Type B pancreatic cell (in vitro differentiated cells): ENCODE measurements around the gene SHISA5. TPM values are rescaled to one million over a fixed set of nuclear protein-coding genes. Genes with fewer than 3 reads are reported as not detected.
A peak's percentile ranks its signal among the peaks of the same experiment; 100 is the strongest.

ENCODE experiments used
- DNase-seq: peaks from one replicate; pipeline ENCODE4 v3.0.0; 2021; ENCODE audit warnings: mixed read lengths; ENCODE audit not compliant: unreplicated experiment; ENCODE audit errors: extremely low spot score
- H3K27ac Mint-ChIP-seq: 2 replicates; pipeline ENCODE4 v1.8.0; 2021; ENCODE audit warnings: mild to moderate bottlenecking, mixed read lengths
- H3K27me3 Mint-ChIP-seq: 2 replicates; pipeline ENCODE4 v1.8.0; 2021; ENCODE audit warnings: mixed read lengths
- H3K36me3 Mint-ChIP-seq: 2 replicates; pipeline ENCODE4 v1.8.0; 2021; ENCODE audit warnings: mixed read lengths
- H3K4me1 Mint-ChIP-seq: one replicate; pipeline ENCODE4 v1.8.0; 2021; ENCODE audit warnings: mixed read lengths; ENCODE audit not compliant: unreplicated experiment
- H3K4me3 Mint-ChIP-seq: 2 replicates; pipeline ENCODE4 v1.8.0; 2021; ENCODE audit warnings: mild to moderate bottlenecking, mixed read lengths
- H3K9me3 Mint-ChIP-seq: 2 replicates; pipeline ENCODE4 v1.8.0; 2021; ENCODE audit warnings: mixed read lengths
- total RNA-seq: library from RNA; stranded (reverse); gene quantifications from 2 replicates; pipeline ENCODE4 v1.2.1, GENCODE V29; 2021; ENCODE audit warnings: low replicate concordance
- TF ChIP-seq, protein P1 (sequence below): fragments of 200-600 bp; sonication (generic); conservative IDR thresholded peaks from 2 replicates; pipeline ENCODE4 v1.5.0; 2021; ENCODE audit warnings: antibody characterized with exemption, mild to moderate bottlenecking

SHISA5 gene
- total RNA-seq, 1 donor from 2014 or later = 162 TPM

DNA sequence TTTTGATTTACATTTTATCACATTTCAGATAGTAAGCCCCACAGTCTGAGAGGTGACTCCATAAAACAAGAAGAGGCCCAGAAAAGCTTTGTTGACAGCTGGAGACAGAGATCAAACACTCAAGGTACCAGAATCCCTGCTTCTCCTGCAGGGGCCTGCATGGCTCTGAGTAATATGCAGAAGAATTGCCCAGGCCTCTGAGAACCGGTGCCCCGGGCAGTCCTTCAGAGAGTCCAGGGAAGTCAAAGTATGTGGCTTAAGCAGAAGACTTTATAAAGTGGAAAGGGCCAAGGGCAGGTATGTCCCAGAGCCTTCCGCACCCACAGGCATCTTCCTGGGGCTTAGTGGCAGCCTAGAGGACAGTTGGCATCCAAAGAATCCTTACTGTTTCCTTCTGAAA lies 44.6 kb downstream of the SHISA5 start:
- peaks cover 3% of the 10 kb centered on the region for H3K36me3 Mint-ChIP-seq
- no peaks in the 10 kb centered on the region for H3K4me1 Mint-ChIP-seq
- H3K27ac Mint-ChIP-seq = no peak overlapping the region
- no peaks in the 10 kb centered on the region for H3K27me3 Mint-ChIP-seq
- no peak overlapping the region for H3K4me3 Mint-ChIP-seq
- no peak for DNase-seq
- TF ChIP-seq, protein P1, sequence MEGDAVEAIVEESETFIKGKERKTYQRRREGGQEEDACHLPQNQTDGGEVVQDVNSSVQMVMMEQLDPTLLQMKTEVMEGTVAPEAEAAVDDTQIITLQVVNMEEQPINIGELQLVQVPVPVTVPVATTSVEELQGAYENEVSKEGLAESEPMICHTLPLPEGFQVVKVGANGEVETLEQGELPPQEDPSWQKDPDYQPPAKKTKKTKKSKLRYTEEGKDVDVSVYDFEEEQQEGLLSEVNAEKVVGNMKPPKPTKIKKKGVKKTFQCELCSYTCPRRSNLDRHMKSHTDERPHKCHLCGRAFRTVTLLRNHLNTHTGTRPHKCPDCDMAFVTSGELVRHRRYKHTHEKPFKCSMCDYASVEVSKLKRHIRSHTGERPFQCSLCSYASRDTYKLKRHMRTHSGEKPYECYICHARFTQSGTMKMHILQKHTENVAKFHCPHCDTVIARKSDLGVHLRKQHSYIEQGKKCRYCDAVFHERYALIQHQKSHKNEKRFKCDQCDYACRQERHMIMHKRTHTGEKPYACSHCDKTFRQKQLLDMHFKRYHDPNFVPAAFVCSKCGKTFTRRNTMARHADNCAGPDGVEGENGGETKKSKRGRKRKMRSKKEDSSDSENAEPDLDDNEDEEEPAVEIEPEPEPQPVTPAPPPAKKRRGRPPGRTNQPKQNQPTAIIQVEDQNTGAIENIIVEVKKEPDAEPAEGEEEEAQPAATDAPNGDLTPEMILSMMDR = no peak
- no peaks in the 10 kb centered on the region for H3K9me3 Mint-ChIP-seq

GRCh38 chr3:48456456-48456855 lies 47.5 kb downstream of the SHISA5 start:
- DNase-seq = no peak
- TF ChIP-seq, protein P1 = no peak
- no peaks in the 10 kb centered on the region for H3K9me3 Mint-ChIP-seq
- H3K27me3 Mint-ChIP-seq = no peaks in the 10 kb centered on the region
- no peak overlapping the region for H3K4me3 Mint-ChIP-seq
- peaks cover 9% of the 10 kb centered on the region for H3K36me3 Mint-ChIP-seq
- no peaks in the 10 kb centered on the region for H3K4me1 Mint-ChIP-seq
- H3K27ac Mint-ChIP-seq = no peak overlapping the region

DNA sequence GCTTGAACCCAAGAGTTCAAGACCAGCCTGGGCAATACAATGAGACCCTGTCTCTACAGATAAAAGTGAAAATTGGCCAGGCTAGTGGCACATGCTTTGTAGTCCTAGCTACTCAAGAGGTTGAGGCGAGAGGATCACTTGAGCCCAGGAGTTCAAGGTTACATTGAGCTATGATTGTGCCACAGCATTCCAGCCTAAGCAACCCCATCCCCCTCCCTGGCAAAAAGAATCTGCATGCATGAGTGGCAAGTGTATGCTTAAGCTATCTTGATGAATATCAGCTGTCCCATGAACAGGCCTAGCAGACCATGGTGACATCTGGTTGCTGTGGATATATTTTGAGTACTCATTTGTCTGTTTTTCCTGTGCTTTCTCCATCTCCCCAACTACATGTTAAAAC lies 52.7 kb downstream of the SHISA5 start:
- DNase-seq = no peak
- TF ChIP-seq, protein P1 = no peak
- no peaks in the 10 kb centered on the region for H3K9me3 Mint-ChIP-seq
- H3K36me3 Mint-ChIP-seq = peaks cover 9% of the 10 kb centered on the region
- no peak overlapping the region for H3K27ac Mint-ChIP-seq
- H3K4me3 Mint-ChIP-seq = no peak overlapping the region
- peaks cover 16% of the 10 kb centered on the region for H3K4me1 Mint-ChIP-seq
- no peaks in the 10 kb centered on the region for H3K27me3 Mint-ChIP-seq

DNA sequence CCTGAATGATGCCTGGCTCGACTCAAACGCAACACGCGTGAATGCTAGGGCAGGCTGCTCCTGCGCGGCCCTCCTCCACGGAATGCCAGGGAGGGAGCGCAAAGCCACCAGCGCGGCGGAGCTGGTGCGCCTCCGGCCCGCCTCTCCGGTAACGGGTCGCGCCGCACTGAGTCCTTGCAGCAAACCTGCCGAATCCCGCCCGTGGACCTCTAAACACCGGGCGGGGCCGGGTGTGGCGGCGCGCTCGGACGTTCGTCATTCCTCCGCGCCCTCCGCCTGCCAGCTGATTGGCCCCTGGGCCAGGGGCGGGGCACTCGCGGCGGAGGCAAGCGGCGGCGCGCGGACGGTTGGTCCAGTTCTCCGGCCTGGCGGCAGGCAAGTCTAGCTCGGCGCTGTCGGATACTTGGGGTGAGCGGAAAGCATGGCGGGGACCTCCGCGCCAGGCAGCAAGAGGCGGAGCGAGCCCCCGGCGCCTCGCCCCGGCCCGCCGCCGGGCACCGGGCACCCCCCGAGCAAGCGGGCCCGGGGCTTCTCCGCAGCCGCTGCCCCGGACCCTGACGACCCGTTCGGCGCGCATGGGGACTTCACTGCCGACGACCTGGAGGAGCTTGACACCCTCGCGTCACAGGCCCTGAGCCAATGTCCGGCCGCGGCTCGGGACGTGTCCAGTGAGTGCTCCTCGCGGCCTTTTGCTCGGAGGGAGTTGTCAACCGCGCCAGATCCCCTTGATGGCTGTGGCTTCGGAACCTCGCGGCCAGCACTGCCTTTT lies 57.4 kb downstream of the SHISA5 start, which contains the start of gene ATRIP:
TSS of gene ATRIP (plus strand) at position 313 of the 769 bp plus-strand sequence. CDS start at position 422, 109 bp downstream.
- peaks cover 25% of the 10 kb centered on the region for H3K4me1 Mint-ChIP-seq

GRCh38 chr3:48446043-48446424 lies 57.9 kb downstream of the SHISA5 start:
- H3K4me3 Mint-ChIP-seq = peak overlapping the region; percentile 92
- H3K27me3 Mint-ChIP-seq = no peaks in the 10 kb centered on the region
- H3K9me3 Mint-ChIP-seq = no peaks in the 10 kb centered on the region
- H3K4me1 Mint-ChIP-seq = peaks cover 25% of the 10 kb centered on the region
- no peak for DNase-seq
- TF ChIP-seq, protein P1 = no peak
- peak overlapping the region; percentile 93 for H3K27ac Mint-ChIP-seq
- peaks cover 3% of the 10 kb centered on the region for H3K36me3 Mint-ChIP-seq

More for the DNA sequence above, 57.4 kb downstream of the SHISA5 start, which contains the start of gene ATRIP:
- H3K9me3 Mint-ChIP-seq = no peaks in the 10 kb centered on the region
- H3K4me3 Mint-ChIP-seq = peak within 1 kb of the TSS; percentile 92
- peak within 1 kb of the TSS; percentile 93 for H3K27ac Mint-ChIP-seq
- H3K36me3 Mint-ChIP-seq = peaks cover 3% of the 10 kb centered on the region
- no peaks in the 10 kb centered on the region for H3K27me3 Mint-ChIP-seq
- TF ChIP-seq, protein P1 = no peak
- DNase-seq = peak; percentile 92
